ENCODE measurements around the gene RSAD1. TPM values are rescaled to one million over a fixed set of nuclear protein-coding genes. Genes with fewer than 3 reads are reported as not detected.

RSAD1 gene
- total RNA-seq, 2 donors from 2014 or later: 26.6 to 35.8 TPM

DNA sequence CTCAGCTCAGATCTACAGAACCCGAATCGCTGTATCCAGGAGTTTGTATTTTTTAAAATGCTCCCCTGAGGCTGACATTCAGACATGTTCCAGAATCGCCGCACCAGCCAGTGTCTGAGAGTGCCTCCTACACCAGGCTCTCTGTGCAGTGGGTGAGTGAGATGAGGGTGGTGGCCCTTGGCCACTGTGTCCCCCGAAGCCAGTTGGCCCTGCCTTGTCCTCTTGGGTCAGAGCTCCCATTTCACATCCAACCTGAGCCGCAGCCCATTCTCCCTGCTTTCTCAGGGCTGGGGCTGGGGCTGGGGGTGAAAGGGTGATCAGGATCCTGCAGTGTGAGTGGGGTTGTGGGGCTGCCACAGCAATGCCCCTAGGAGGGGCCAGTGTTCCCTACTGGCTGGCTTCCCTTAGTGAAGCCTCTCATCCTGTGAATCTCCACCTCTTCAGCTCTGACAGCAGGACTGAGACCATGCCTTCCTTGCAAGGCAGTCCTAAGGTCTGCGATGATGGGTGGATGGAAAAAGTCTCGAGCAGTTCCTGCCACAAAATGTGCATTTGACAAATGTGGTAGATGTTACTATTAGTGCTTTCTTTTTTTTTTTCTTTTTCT lies 16.7 kb downstream of the RSAD1 start:
- no peaks in the 10 kb centered on the region for H3K27me3 Mint-ChIP-seq (ENCODE audit: insufficient read depth)
- no peaks in the 10 kb centered on the region for H3K4me1 Mint-ChIP-seq
- 86% methylated on average over 8 of the region's 8 CpGs; no CpG with 5 or more reads in 1 of the 2 experiments for WGBS, 2 experiments (ENCODE audit: insufficient coverage in 1 of 2, insufficient read length in 1 of 2)
- no peaks in the 10 kb centered on the region for H3K36me3 Mint-ChIP-seq (ENCODE audit: low read depth)
- Histone ChIP-seq H3K9ac (ENCODE audit: extremely low read depth, low read length, poor library complexity, severe bottlenecking) (no peak overlapping the region), H3K9me3 (ENCODE audit: control insufficient read depth, low read length) (no peaks in the 10 kb centered on the region), H3K4me1 (ENCODE audit: control insufficient read depth, insufficient read depth, low read length) (no peaks in the 10 kb centered on the region), H3K27ac (ENCODE audit: low read depth, low read length) (no peak overlapping the region), H3K36me3 (ENCODE audit: control insufficient read depth, insufficient read depth, low read length) (no peaks in the 10 kb centered on the region), H3K4me3 (ENCODE audit: low read length) (no peak overlapping the region), H3K27me3 (ENCODE audit: control insufficient read depth, insufficient read depth, low read length, poor library complexity, severe bottlenecking) (no peaks in the 10 kb centered on the region)
- H3K4me3 Mint-ChIP-seq: no peak overlapping the region
- TF ChIP-seq, protein P1, sequence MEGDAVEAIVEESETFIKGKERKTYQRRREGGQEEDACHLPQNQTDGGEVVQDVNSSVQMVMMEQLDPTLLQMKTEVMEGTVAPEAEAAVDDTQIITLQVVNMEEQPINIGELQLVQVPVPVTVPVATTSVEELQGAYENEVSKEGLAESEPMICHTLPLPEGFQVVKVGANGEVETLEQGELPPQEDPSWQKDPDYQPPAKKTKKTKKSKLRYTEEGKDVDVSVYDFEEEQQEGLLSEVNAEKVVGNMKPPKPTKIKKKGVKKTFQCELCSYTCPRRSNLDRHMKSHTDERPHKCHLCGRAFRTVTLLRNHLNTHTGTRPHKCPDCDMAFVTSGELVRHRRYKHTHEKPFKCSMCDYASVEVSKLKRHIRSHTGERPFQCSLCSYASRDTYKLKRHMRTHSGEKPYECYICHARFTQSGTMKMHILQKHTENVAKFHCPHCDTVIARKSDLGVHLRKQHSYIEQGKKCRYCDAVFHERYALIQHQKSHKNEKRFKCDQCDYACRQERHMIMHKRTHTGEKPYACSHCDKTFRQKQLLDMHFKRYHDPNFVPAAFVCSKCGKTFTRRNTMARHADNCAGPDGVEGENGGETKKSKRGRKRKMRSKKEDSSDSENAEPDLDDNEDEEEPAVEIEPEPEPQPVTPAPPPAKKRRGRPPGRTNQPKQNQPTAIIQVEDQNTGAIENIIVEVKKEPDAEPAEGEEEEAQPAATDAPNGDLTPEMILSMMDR (conservative IDR thresholded peaks at IDR 0.05): no peak
- no peaks in the 10 kb centered on the region for H3K9me3 Mint-ChIP-seq
- DNase-seq: peak; percentile 46
- no peak overlapping the region for H3K27ac Mint-ChIP-seq

DNA sequence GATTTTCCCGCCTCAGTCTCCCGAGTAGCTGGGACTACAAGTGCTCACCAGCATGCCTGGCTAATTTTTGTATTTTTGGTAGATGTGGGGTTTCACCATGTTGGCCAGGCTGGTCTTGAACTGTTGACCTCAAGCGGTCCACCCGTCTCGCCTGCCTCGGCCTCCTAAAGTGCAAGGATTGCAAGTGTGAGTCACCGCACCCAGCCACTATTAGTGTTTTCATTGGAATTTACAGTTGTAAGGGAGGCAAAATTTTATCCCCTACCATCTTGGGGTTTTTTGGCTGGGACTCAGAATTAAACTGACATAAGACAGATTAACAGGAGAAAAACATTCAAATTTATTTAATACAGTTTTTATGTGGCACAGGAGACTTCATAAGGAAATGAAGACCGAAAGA lies 17.3 kb downstream of the RSAD1 start:
- Mint-ChIP-seq H3K27me3 (ENCODE audit: insufficient read depth) (no peaks in the 10 kb centered on the region), H3K4me1 (no peaks in the 10 kb centered on the region), H3K9me3 (no peaks in the 10 kb centered on the region), H3K27ac (no peak overlapping the region), H3K36me3 (ENCODE audit: low read depth) (no peaks in the 10 kb centered on the region), H3K4me3 (no peak overlapping the region)
- H3K4me3 ChIP-seq (ENCODE audit: low read length): no peak overlapping the region
- DNase-seq: peak; percentile 29
- TF ChIP-seq, protein P1 (conservative IDR thresholded peaks at IDR 0.05): no peak
- H3K27ac ChIP-seq (ENCODE audit: low read depth, low read length): no peak overlapping the region
- no peaks in the 10 kb centered on the region for H3K9me3 ChIP-seq (ENCODE audit: control insufficient read depth, low read length)
- no peaks in the 10 kb centered on the region for H3K4me1 ChIP-seq (ENCODE audit: control insufficient read depth, insufficient read depth, low read length)
- H3K9ac ChIP-seq (ENCODE audit: extremely low read depth, low read length, poor library complexity, severe bottlenecking): no peak overlapping the region
- WGBS, 2 experiments (ENCODE audit: insufficient coverage in 1 of 2, insufficient read length in 1 of 2): 95 to 97% methylated on average over 8 of the region's 8 CpGs
- no peaks in the 10 kb centered on the region for H3K36me3 ChIP-seq (ENCODE audit: control insufficient read depth, insufficient read depth, low read length)
- no peaks in the 10 kb centered on the region for H3K27me3 ChIP-seq (ENCODE audit: control insufficient read depth, insufficient read depth, low read length, poor library complexity, severe bottlenecking)

DNA sequence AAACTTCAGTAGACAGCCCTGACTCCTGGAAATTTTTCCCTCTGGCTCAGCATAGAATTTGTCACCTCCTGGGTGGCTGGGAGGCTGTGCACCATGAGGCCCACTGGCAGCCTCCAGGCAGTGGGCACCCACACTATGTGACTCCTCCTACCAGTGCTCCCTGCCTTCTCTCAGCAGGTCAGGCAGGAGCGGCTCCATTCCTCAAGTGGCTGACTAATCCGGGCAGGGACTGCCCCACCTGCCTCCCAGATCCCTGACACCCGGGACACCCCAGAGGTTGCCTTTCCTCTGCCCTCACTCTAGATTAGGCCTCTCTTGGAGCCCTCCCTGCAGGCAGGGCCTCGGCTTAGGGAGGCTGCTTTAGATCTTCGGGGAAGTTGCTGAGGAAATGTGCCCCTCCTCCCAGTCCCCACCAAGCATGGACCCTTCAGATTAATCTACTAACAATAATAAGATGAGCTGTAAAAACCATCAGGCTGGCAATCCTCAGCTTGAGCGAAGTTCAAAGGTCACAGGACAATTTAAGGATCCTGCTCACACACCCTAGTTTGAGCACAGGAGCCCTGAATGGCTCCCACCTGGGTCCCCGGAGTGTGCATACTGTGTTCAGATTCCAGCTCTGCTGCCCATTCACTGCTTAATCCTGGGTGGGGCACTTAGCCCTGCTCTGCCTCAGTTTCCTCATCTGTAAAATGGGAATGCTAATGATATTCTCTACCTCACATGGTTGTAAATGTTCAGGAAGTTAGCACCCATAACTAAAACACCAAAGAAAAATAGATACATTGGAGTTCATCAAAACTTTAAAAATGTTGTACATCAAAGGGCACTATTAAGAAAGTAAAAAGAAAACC lies 19.6 kb downstream of the RSAD1 start:
- no peak overlapping the region for H3K27ac ChIP-seq (ENCODE audit: low read depth, low read length)

More for the DNA sequence above, 19.6 kb downstream of the RSAD1 start:
- Histone ChIP-seq H3K9ac (ENCODE audit: extremely low read depth, low read length, poor library complexity, severe bottlenecking) (no peak overlapping the region), H3K4me1 (ENCODE audit: control insufficient read depth, insufficient read depth, low read length) (no peaks in the 10 kb centered on the region), H3K36me3 (ENCODE audit: control insufficient read depth, insufficient read depth, low read length) (no peaks in the 10 kb centered on the region), H3K9me3 (ENCODE audit: control insufficient read depth, low read length) (no peaks in the 10 kb centered on the region), H3K4me3 (ENCODE audit: low read length) (no peak overlapping the region), H3K27me3 (ENCODE audit: control insufficient read depth, insufficient read depth, low read length, poor library complexity, severe bottlenecking) (no peaks in the 10 kb centered on the region)
- Mint-ChIP-seq H3K4me3 (no peak overlapping the region), H3K27ac (no peak overlapping the region), H3K9me3 (no peaks in the 10 kb centered on the region), H3K36me3 (ENCODE audit: low read depth) (no peaks in the 10 kb centered on the region), H3K27me3 (ENCODE audit: insufficient read depth) (peaks cover 4% of the 10 kb centered on the region), H3K4me1 (no peaks in the 10 kb centered on the region)
- peak; percentile 44 for DNase-seq
- TF ChIP-seq, protein P1 (conservative IDR thresholded peaks at IDR 0.05): no peak
- 77 to 79% methylated on average over 5 to 7 of the region's 7 CpGs for WGBS, 2 experiments (ENCODE audit: insufficient coverage in 1 of 2, insufficient read length in 1 of 2)

Measured in endodermal cell (in vitro differentiated cells).